IMR-90 (cell line): ENCODE measurements around the gene UQCRQ. TPM values are rescaled to one million over a fixed set of nuclear protein-coding genes. Genes with fewer than 3 reads are reported as not detected.

Source experiments
- ATAC-seq: fragments of 200-7000 bp; cut with Tn5 transposase; 2 replicates; pipeline ENCODE4 v1.9.1; 2020; ENCODE audit warnings: low read depth, mild to moderate bottlenecking, moderate library complexity
- BruUV-seq: library from RNA; stranded (reverse); fragments of 400-500 nt; replicated peaks from 2 replicates; lab custom pipeline; 2021; lab: Mats Ljungman, UMichigan
- CTCF ChIA-PET: fragments of 300-600 bp; formaldehyde crosslinking; extraction: SDS; loops from one replicate; lab custom pipeline; 2021; ENCODE audit warnings: antibody characterized with exemption; lab: Yijun Ruan, JAX
- POLR2A ChIA-PET: fragments of 300-600 bp; sonication (Branson Sonifier 250); formaldehyde crosslinking; loops from one replicate; lab custom pipeline; 2022; ENCODE audit warnings: antibody characterized with exemption; ENCODE audit not compliant: unreplicated experiment; lab: Charles Lee
- DNase-seq: peaks from one replicate; pipeline ENCODE4 v3.0.0; 2013
- H2AFZ ChIP-seq: replicated peaks from 2 replicates; pipeline ENCODE3; 2013; ENCODE audit warnings: low read length, mild to moderate bottlenecking; ENCODE audit not compliant: poor library complexity
- H2AK5ac ChIP-seq: 2 replicates; pipeline ENCODE4 v1.6.1; 2013; ENCODE audit warnings: low read depth, low read length, inconsistent platforms
- H2AK9ac ChIP-seq: replicated peaks from 2 replicates; pipeline ENCODE3; 2013; ENCODE audit warnings: mild to moderate bottlenecking, low read depth, low read length, moderate library complexity; ENCODE audit not compliant: poor library complexity
- H2BK120ac ChIP-seq: 2 replicates; pipeline ENCODE4 v1.6.1; 2013; ENCODE audit warnings: low read depth, low read length, inconsistent platforms
- H2BK15ac ChIP-seq: 3 replicates; pipeline ENCODE4 v1.6.1; 2013; ENCODE audit warnings: low read depth, low read length, inconsistent platforms
- H2BK20ac ChIP-seq: 2 replicates; pipeline ENCODE4 v1.6.1; 2013; ENCODE audit warnings: low read depth, mild to moderate bottlenecking, inconsistent platforms, low read length, moderate library complexity
- H2BK5ac ChIP-seq: 2 replicates; pipeline ENCODE4 v1.6.1; 2013; ENCODE audit warnings: mild to moderate bottlenecking, low read depth, low read length, inconsistent platforms; ENCODE audit not compliant: poor library complexity, severe bottlenecking
- H3K14ac ChIP-seq: replicated peaks from 2 replicates; pipeline ENCODE4 v1.6.1; 2013; ENCODE audit warnings: low read depth, low read length, inconsistent platforms
- H3K18ac ChIP-seq: 2 replicates; pipeline ENCODE4 v1.6.1; 2013; ENCODE audit warnings: low read depth, low read length, control low read depth
- H3K23ac ChIP-seq: 2 replicates; pipeline ENCODE4 v1.6.1; 2013; ENCODE audit warnings: low read depth, low read length, inconsistent platforms
- H3K27ac ChIP-seq: 2 replicates; pipeline ENCODE4 v1.5.1; 2013; ENCODE audit warnings: mild to moderate bottlenecking, control low read depth, low read length; ENCODE audit not compliant: insufficient read depth
- H3K27me3 ChIP-seq: 2 replicates; pipeline ENCODE4 v1.6.1; 2013; ENCODE audit warnings: low read length; ENCODE audit not compliant: control insufficient read depth, insufficient read depth
- H3K36me3 ChIP-seq: 2 replicates; pipeline ENCODE4 v1.6.1; 2013; ENCODE audit warnings: low read length, mixed read lengths; ENCODE audit not compliant: control insufficient read depth, insufficient read depth
- H3K4ac ChIP-seq: 2 replicates; pipeline ENCODE4 v1.6.1; 2013; ENCODE audit warnings: low read depth, low read length, inconsistent platforms
- H3K4me1 ChIP-seq: 2 replicates; pipeline ENCODE4 v1.6.1; 2013; ENCODE audit warnings: low read length, mixed read lengths; ENCODE audit not compliant: control insufficient read depth, insufficient read depth
- H3K4me2 ChIP-seq: 2 replicates; pipeline ENCODE4 v1.6.1; 2013; ENCODE audit warnings: low read depth, mild to moderate bottlenecking, control low read depth, low read length, moderate library complexity
- H3K4me3 ChIP-seq: 2 replicates; pipeline ENCODE4 v1.5.1; 2013; ENCODE audit warnings: low read depth, mild to moderate bottlenecking, control low read depth, low read length, moderate library complexity; ENCODE audit not compliant: insufficient read depth
- H3K56ac ChIP-seq: 2 replicates; pipeline ENCODE4 v1.6.1; 2013; ENCODE audit warnings: low read length, inconsistent platforms; ENCODE audit not compliant: insufficient read depth; ENCODE audit errors: extremely low read depth
- H3K79me1 ChIP-seq, 2 experiments: 2 replicates each; pipeline ENCODE4 v1.6.1; 2013; ENCODE audit warnings: low read length in 2 of 2, inconsistent platforms in 1 of 2, low read depth in 1 of 2
- H3K9ac ChIP-seq: 2 replicates; pipeline ENCODE4 v1.6.1; 2013; ENCODE audit warnings: low read depth, low read length, control low read depth
- H3K9me1 ChIP-seq: 2 replicates; pipeline ENCODE4 v1.6.1; 2013; ENCODE audit warnings: low read length, inconsistent platforms; ENCODE audit not compliant: insufficient read depth
- H3K9me3 ChIP-seq: 2 replicates; pipeline ENCODE4 v1.6.1; 2013; ENCODE audit warnings: low read length; ENCODE audit not compliant: control insufficient read depth, insufficient read depth
- H4K20me1 ChIP-seq: 2 replicates; pipeline ENCODE4 v1.6.1; 2013; ENCODE audit warnings: low read length, inconsistent platforms; ENCODE audit not compliant: insufficient read depth
- H4K5ac ChIP-seq: 2 replicates; pipeline ENCODE4 v1.6.1; 2013; ENCODE audit warnings: mild to moderate bottlenecking, low read depth, low read length, control low read depth
- H4K8ac ChIP-seq, 2 experiments: 2 replicates each; pipeline ENCODE4 v1.6.1; 2013; ENCODE audit warnings: low read depth in 2 of 2, low read length in 2 of 2, control low read depth in 1 of 2, inconsistent platforms in 1 of 2
- H4K91ac ChIP-seq: 2 replicates; pipeline ENCODE4 v1.6.1; 2013; ENCODE audit warnings: low read depth, low read length, inconsistent platforms; ENCODE audit not compliant: insufficient read depth
- BHLHE40 ChIP-seq: fragments of 150-350 bp; IDR thresholded peaks from 2 replicates; pipeline ENCODE4 v1.6.1; 2016; ENCODE audit warnings: mild to moderate bottlenecking, low read depth, low read length
- CEBPB ChIP-seq: IDR thresholded peaks from 2 replicates; pipeline ENCODE4 v1.6.1; 2012; ENCODE audit warnings: low read depth, low read length, improper control_type of control experiment
- CHD1 ChIP-seq: IDR thresholded peaks from 2 replicates; pipeline ENCODE4 v1.6.1; 2012; ENCODE audit warnings: low read depth, low read length, improper control_type of control experiment
- CTCF ChIP-seq: conservative IDR thresholded peaks from 2 replicates; pipeline ENCODE4 v1.5.1; 2012; ENCODE audit warnings: mild to moderate bottlenecking, low read depth, low read length, improper control_type of control experiment
- ELK1 ChIP-seq: fragments of 150-350 bp; IDR thresholded peaks from 2 replicates; pipeline ENCODE4 v1.6.1; 2016; ENCODE audit warnings: low read depth, mild to moderate bottlenecking, low read length, moderate library complexity, borderline replicate concordance
- FOS ChIP-seq: fragments of 150-350 bp; IDR thresholded peaks from 2 replicates; pipeline ENCODE4 v1.6.1; 2016; ENCODE audit warnings: low read depth, low read length
- MAFK ChIP-seq: IDR thresholded peaks from 2 replicates; pipeline ENCODE4 v1.6.1; 2012; ENCODE audit warnings: low read depth, low read length, improper control_type of control experiment
- MXI1 ChIP-seq: IDR thresholded peaks from 2 replicates; pipeline ENCODE4 v1.6.1; 2012; ENCODE audit warnings: low read depth, mild to moderate bottlenecking, low read length, moderate library complexity, borderline replicate concordance
- NFE2L2 ChIP-seq: fragments of 150-350 bp; IDR thresholded peaks from 2 replicates; pipeline ENCODE4 v1.6.1; 2016; ENCODE audit warnings: low read depth, mild to moderate bottlenecking, low read length
- POLR2A ChIP-seq: IDR thresholded peaks from 2 replicates; pipeline ENCODE4 v1.6.1; 2012; ENCODE audit warnings: mild to moderate bottlenecking, low read depth, low read length
- RAD21 ChIP-seq: IDR thresholded peaks from 2 replicates; pipeline ENCODE4 v1.6.1; 2012; ENCODE audit warnings: low read length, improper control_type of control experiment
- RCOR1 ChIP-seq: IDR thresholded peaks from 2 replicates; pipeline ENCODE4 v1.6.1; 2012; ENCODE audit warnings: mild to moderate bottlenecking, low read length, improper control_type of control experiment; ENCODE audit not compliant: insufficient replicate concordance
- RFX5 ChIP-seq: IDR thresholded peaks from 2 replicates; pipeline ENCODE4 v1.8.0; 2012; ENCODE audit warnings: low read depth, mild to moderate bottlenecking, low read length, moderate library complexity
- SMC3 ChIP-seq: fragments of 150-350 bp; IDR thresholded peaks from 2 replicates; pipeline ENCODE4 v1.6.1; 2016; ENCODE audit warnings: low read depth, mild to moderate bottlenecking, antibody characterized with exemption, low read length, moderate library complexity
- USF2 ChIP-seq: fragments of 150-350 bp; IDR thresholded peaks from 2 replicates; pipeline ENCODE4 v1.6.1; 2017; ENCODE audit warnings: mild to moderate bottlenecking, antibody characterized with exemption, low read length, low read depth
- WGBS, 2 experiments: methylation state at CpG; one replicate each; pipeline versions ENCODE4 v1.1.5 to v1.1.7; 2013; ENCODE audit warnings: missing lambda C conversion rate in 2 of 2; ENCODE audit not compliant: insufficient read length in 1 of 2; ENCODE audit errors: extremely low coverage in 2 of 2; 5-methylcytosine and 5-hydroxymethylcytosine counted together
- dilution Hi-C: fragments of 300-500 bp; cut with HindIII; formaldehyde crosslinking; loops from one replicate; pipeline ENCODE4 v1.14.3; 2018; ENCODE audit warnings: low sequenced_read_pairs; ENCODE audit not compliant: unreplicated experiment
- in situ Hi-C: fragments of 300-500 bp; cut with MboI; formaldehyde crosslinking; loops from 3 replicates; pipeline ENCODE4 v1.14.3; 2019; ENCODE audit warnings: low sequenced_read_pairs, inconsistent platforms, mixed read lengths
- intact Hi-C: fragments of 100-400 bp; cut with micrococcal nuclease; formaldehyde crosslinking; loops from 2 replicates; pipeline ENCODE4 v1.10.0; 2022
- polyA plus RNA-seq, 3 experiments: library from polyadenylated mRNA; depleted of rRNA; stranded (reverse); fragments of >200 nt; gene quantifications; 2 replicates each; pipeline ENCODE4 v1.2.3, GENCODE V29; 2012; ENCODE audit warnings: low replicate concordance in 1 of 3
- total RNA-seq: library from RNA; depleted of rRNA; stranded (reverse); fragments of >200 nt; gene quantifications from 2 replicates; pipeline ENCODE4 v1.2.3, GENCODE V29; 2012

UQCRQ gene
- total and polyA plus RNA-seq, 2 of the 4 experiments (the other 2 are of a cell fraction), result 73.7 to 292 TPM

- BruUV-seq, result no TSS peak
- in situ Hi-C loops (no loop called here), dilution Hi-C loops (no loop called here), intact Hi-C loops (no loop called here)
- Histone ChIP-seq H4K5ac (no peak overlapping the region), H3K14ac (no peak overlapping the region), H3K4me1 (peaks cover 4% of the 10 kb centered on the region; the same call in 1 of the 2 replicates), H3K4me2 (no peak overlapping the region), H4K8ac (no peak overlapping the region), H3K9ac (no peak overlapping the region), H2AFZ (no peak overlapping the region), H4K20me1 (no peaks in the 10 kb centered on the region), H3K4ac (no peak overlapping the region), H3K9me3 (no peaks in the 10 kb centered on the region), H3K9me1 (peaks cover 4% of the 10 kb centered on the region; the same call in 1 of the 2 replicates), H3K23ac (peak overlapping the region; percentile 44; the same call in 1 of the 2 replicates), H3K18ac (no peak overlapping the region), H2BK120ac (no peak overlapping the region), H4K91ac (no peak overlapping the region), H2BK5ac (no peak overlapping the region), H2AK9ac (peak overlapping the region; percentile 76), H3K4me3 (no peak overlapping the region), H3K79me1 (peaks cover 13 to 32% of the 10 kb centered on the region in 2 experiments; a peak in 3 of 4 replicates), H2BK15ac (no peak overlapping the region), H3K27ac (no peak overlapping the region), H3K56ac (no peak overlapping the region), H2BK20ac (no peak overlapping the region), H2AK5ac (peak overlapping the region; percentile 46; the same call in 1 of the 2 replicates), H3K36me3 (peaks cover 6% of the 10 kb centered on the region; the same call in 1 of the 2 replicates), H3K27me3 (no peaks in the 10 kb centered on the region)
- CTCF ChIA-PET, result interaction anchor here (0.6 to 1.7 kb wide), 4 partner anchors 8 to 459 kb away, joined by 3 to 5 read pairs (median 4); no protein-coding TSS in a partner anchor
- DNase-seq (no peak), ATAC-seq (no peak)
- POLR2A ChIA-PET, result interaction anchor here (0.6 kb wide), 1 partner anchor 8 kb away, joined by 10 read pairs; no protein-coding TSS in a partner anchor
- WGBS, 2 experiments, result no CpG with 5 or more reads among the region's 4 CpGs
- no peak for TF ChIP-seq NFE2L2
- TF ChIP-seq POLR2A, result no peak
- TF ChIP-seq MAFK, result no peak
- no peak for TF ChIP-seq ELK1
- no peak for TF ChIP-seq USF2
- TF ChIP-seq SMC3, result no peak
- no peak for TF ChIP-seq CEBPB
- no peak for TF ChIP-seq BHLHE40
- TF ChIP-seq RCOR1, result no peak
- TF ChIP-seq CHD1, result no peak
- TF ChIP-seq RAD21, result no peak
- TF ChIP-seq RFX5, result no peak
- no peak for TF ChIP-seq FOS
- no peak for TF ChIP-seq CTCF
- TF ChIP-seq MXI1, result no peak
These were observed 38.3 kb upstream of the UQCRQ start for GRCh38 chr5:132827943-132828673.
